Thoracic aorta (tissue), 2 donors: Measurements from ENCODE around the gene KRT3. TPM values are rescaled to one million over a fixed set of nuclear protein-coding genes. Genes with fewer than 3 reads are reported as not detected.

Experiments
- ATAC-seq: fragments of 150-250 bp; one replicate; pipeline ENCODE4 v1.8.0; 2017; ENCODE audit warnings: low read depth; ENCODE audit not compliant: insufficient number of reproducible peaks, low FRiP score
- DNase-seq: peaks from one replicate; pipeline ENCODE4 v3.0.0-alpha.2; 2020; ENCODE audit warnings: low spot score
- H3K27ac ChIP-seq, 2 donors: fragments of 200-600 bp; sonication (generic); 1 replicate in 1 of 2; 2 replicates in 1 of 2; pipeline ENCODE4 v1.5.1; 2016; ENCODE audit warnings: mild to moderate bottlenecking in 2 of 2, moderate library complexity in 2 of 2
- H3K27me3 ChIP-seq: fragments of 200-600 bp; sonication (generic); replicated peaks from 2 replicates; pipeline ENCODE4 v1.6.0; 2016; ENCODE audit warnings: mild to moderate bottlenecking; ENCODE audit not compliant: insufficient read depth
- H3K36me3 ChIP-seq: fragments of 200-600 bp; sonication (generic); one replicate; pipeline ENCODE4 v1.5.1; 2016
- H3K4me1 ChIP-seq, 2 donors: fragments of 200-600 bp; sonication (generic); 1 replicate in 1 of 2; 2 replicates in 1 of 2; pipeline versions ENCODE4 v1.5.1 to v1.6.0; 2016; ENCODE audit warnings: low read depth in 2 of 2, mild to moderate bottlenecking in 1 of 2; ENCODE audit not compliant: control insufficient read depth in 1 of 2
- H3K4me3 ChIP-seq: fragments of 200-600 bp; sonication (generic); 2 replicates; pipeline ENCODE4 v1.5.1; 2016; ENCODE audit warnings: mild to moderate bottlenecking
- H3K9me3 ChIP-seq: fragments of 200-600 bp; sonication (generic); 2 replicates; pipeline ENCODE4 v1.5.1; 2016
- CTCF ChIP-seq: fragments of 200-600 bp; sonication (generic); IDR thresholded peaks from one replicate; pipeline ENCODE4 v1.5.1; 2019; ENCODE audit warnings: antibody characterized with exemption
- total RNA-seq, 2 donors: library from RNA; depleted of rRNA; stranded (reverse); fragments of >200 nt; gene quantifications; one replicate each; pipeline versions ENCODE4 v1.1.0 to v1.2.3, GENCODE V29; 2016

Gene KRT3
- total RNA-seq, 2 donors from 2014 or later = not detected

- no peak for TF ChIP-seq CTCF
- no peaks in the 10 kb centered on the region for H3K27me3 ChIP-seq
- no peak for ATAC-seq
- H3K36me3 ChIP-seq = no peaks in the 10 kb centered on the region
- no peak overlapping the region for H3K4me3 ChIP-seq
- no peak for DNase-seq
- H3K27ac ChIP-seq = no peak overlapping the region
- peaks cover 0 to under 1% of the 10 kb centered on the region in 2 donors for H3K4me1 ChIP-seq
- H3K9me3 ChIP-seq = no peaks in the 10 kb centered on the region
These were observed 31.7 kb upstream of the KRT3 start for GRCh38 chr12:52827499-52828090.

GRCh38 chr12:52826611-52827498 is 30.9 kb upstream of the KRT3 start:
- Histone ChIP-seq H3K36me3 (no peaks in the 10 kb centered on the region), H3K4me3 (no peak overlapping the region), H3K4me1 (peaks cover 3 to 4% of the 10 kb centered on the region in 2 donors), H3K9me3 (no peaks in the 10 kb centered on the region), H3K27ac (no peak overlapping the region), H3K27me3 (no peaks in the 10 kb centered on the region)
- TF ChIP-seq CTCF = no peak
- ATAC-seq (no peak), DNase-seq (no peak)

GRCh38 chr12:52825961-52826360 is 30.0 kb upstream of the KRT3 start:
- ATAC-seq = no peak
- Histone ChIP-seq H3K36me3 (no peaks in the 10 kb centered on the region), H3K9me3 (no peaks in the 10 kb centered on the region), H3K27me3 (no peaks in the 10 kb centered on the region), H3K4me3 (no peak overlapping the region), H3K27ac (no peak overlapping the region), H3K4me1 (peaks cover 3 to 4% of the 10 kb centered on the region in 2 donors)
- TF ChIP-seq CTCF = no peak
- no peak for DNase-seq

GRCh38 chr12:52824741-52825410 is 29.0 kb upstream of the KRT3 start:
- no peaks in the 10 kb centered on the region for H3K36me3 ChIP-seq
- DNase-seq (no peak), ATAC-seq (no peak)

More at GRCh38 chr12:52824741-52825410, 29.0 kb upstream of the KRT3 start:
- TF ChIP-seq CTCF = no peak
- Histone ChIP-seq H3K27me3 (no peaks in the 10 kb centered on the region), H3K4me3 (no peak overlapping the region), H3K27ac (no peak overlapping the region), H3K9me3 (no peaks in the 10 kb centered on the region), H3K4me1 (peaks cover 3 to 4% of the 10 kb centered on the region in 2 donors)
